ENCODE measurements around the gene KCNQ1.

- TF ChIP-seq CTCF (conservative IDR thresholded peaks at IDR 0.05 in 1 of 2, IDR thresholded peaks at IDR 0.05 in 1 of 2; ENCODE audit: low read depth in 1 of 2, low read length in 2 of 2) (no peak), EZH2 (IDR thresholded peaks at IDR 0.05; ENCODE audit: low read length, missing control alignments) (no peak)
Observed at GRCh38 chr11:2813141-2813908, 368.5 kb downstream of the KCNQ1 start.

All from fibroblast of lung (primary cell).